K562 (cell line): ENCODE measurements around the gene CDC14A. TPM values are rescaled to one million over a fixed set of nuclear protein-coding genes. Genes with fewer than 3 reads are reported as not detected.

Experiments
- ATAC-seq: fragments of 200-7000 bp; cut with Tn5 transposase; 3 replicates; pipeline ENCODE4 v1.9.1; 2020; ENCODE audit warnings: moderate library complexity
- BruUV-seq: library from RNA; stranded (reverse); fragments of 400-500 nt; replicated peaks from 2 replicates; lab custom pipeline; 2021; lab: Mats Ljungman, UMichigan
- CTCF ChIA-PET: fragments of 300-600 bp; formaldehyde crosslinking; extraction: SDS; loops from one replicate; lab custom pipeline; 2021; ENCODE audit warnings: low intra/inter-chr PET ratio; lab: Yijun Ruan, JAX
- POLR2A ChIA-PET: fragments of 300-600, 350-650 bp; sonication (Branson Sonifier 250); formaldehyde crosslinking; extraction: SDS; loops from one replicate; lab custom pipeline; 2021; ENCODE audit warnings: antibody characterized with exemption, inconsistent platforms; lab: Yijun Ruan, JAX
- DNase-seq, 4 experiments: peaks; one replicate each; pipeline versions ENCODE4 v3.0.0 to v3.0.0-alpha.2; 2011 to 2018; ENCODE audit warnings: low spot score in 3 of 4, mixed read lengths in 3 of 4; ENCODE audit errors: extremely low read depth in 1 of 4
- FAIRE-seq: peaks from 2 replicates; lab custom pipeline; 2011; peaks lifted over from hg19 to GRCh38; lab: Jason Lieb, UNC
- H2AFZ ChIP-seq: 2 replicates; pipeline ENCODE4 v1.6.0; 2011; ENCODE audit warnings: low read depth, low read length, control low read depth, inconsistent platforms
- H3K27ac ChIP-seq: fragments of 200-600 bp; 3 replicates; pipeline ENCODE4 v1.8.0; 2011; ENCODE audit warnings: low read depth, mild to moderate bottlenecking, control low read depth, inconsistent platforms, low read length, moderate library complexity, mixed read lengths; ENCODE audit errors: extremely low read depth
- H3K27me3 ChIP-seq, 2 experiments: fragments of 300-600 bp in 1 of 2; 2 replicates in 1 of 2; 3 replicates in 1 of 2; pipeline versions ENCODE4 v1.6.0 to v1.8.0; 2011; ENCODE audit warnings: inconsistent platforms in 2 of 2, low read length in 2 of 2, mild to moderate bottlenecking in 1 of 2, mixed read lengths in 1 of 2, moderate library complexity in 1 of 2; ENCODE audit not compliant: control insufficient read depth in 2 of 2, insufficient read depth in 2 of 2
- H3K36me3 ChIP-seq: fragments of 300-600 bp; 3 replicates; pipeline ENCODE4 v1.8.0; 2011; ENCODE audit warnings: mild to moderate bottlenecking, low read length, inconsistent platforms; ENCODE audit not compliant: control insufficient read depth, insufficient read depth
- H3K4me1 ChIP-seq, 2 experiments: fragments of 200-600 bp in 1 of 2; replicated peaks in 1 of 2; 2 replicates in 1 of 2; 3 replicates in 1 of 2; pipeline versions ENCODE4 v1.5.1 to v1.8.0; 2011; ENCODE audit warnings: inconsistent platforms in 2 of 2, low read length in 2 of 2, mild to moderate bottlenecking in 1 of 2, mixed read lengths in 1 of 2, moderate library complexity in 1 of 2; ENCODE audit not compliant: control insufficient read depth in 2 of 2, insufficient read depth in 2 of 2
- H3K4me2 ChIP-seq: 2 replicates; pipeline ENCODE4 v1.6.1; 2011; ENCODE audit warnings: low read length, control low read depth, inconsistent platforms, mixed read lengths; ENCODE audit not compliant: insufficient read depth
- H3K4me3 ChIP-seq: fragments of 200-600 bp; sonication (generic), shearing (Covaris generic); 2 replicates; pipeline ENCODE4 v1.5.1; 2016; ENCODE audit warnings: control low read depth, inconsistent platforms
- H3K79me2 ChIP-seq: fragments of 200-600 bp; 3 replicates; pipeline ENCODE4 v1.8.0; 2011; ENCODE audit warnings: low read length, inconsistent platforms; ENCODE audit not compliant: control insufficient read depth, insufficient read depth
- H3K9ac ChIP-seq, 2 experiments: 2 replicates each; pipeline versions ENCODE4 v1.6.0 to v1.6.1; 2011; ENCODE audit warnings: low read depth in 2 of 2, low read length in 2 of 2, control low read depth in 1 of 2, inconsistent platforms in 1 of 2, mild to moderate bottlenecking in 1 of 2, mixed read lengths in 1 of 2; ENCODE audit not compliant: insufficient read depth in 1 of 2
- H3K9me1 ChIP-seq: one replicate; pipeline ENCODE4 v1.6.0; 2011; ENCODE audit warnings: inconsistent platforms, mild to moderate bottlenecking, low read length, moderate library complexity; ENCODE audit not compliant: control insufficient read depth, insufficient read depth
- H3K9me3 ChIP-seq: replicated peaks from 2 replicates; pipeline ENCODE4 v1.5.1; 2011; ENCODE audit warnings: low read depth, low read length, inconsistent platforms; ENCODE audit not compliant: control insufficient read depth, insufficient read depth
- H4K20me1 ChIP-seq: replicated peaks from 2 replicates; pipeline ENCODE4 v1.6.1; 2011; ENCODE audit warnings: low read length, inconsistent platforms, mixed read lengths; ENCODE audit not compliant: control insufficient read depth, insufficient read depth
- BRF1 ChIP-seq: IDR thresholded peaks from 3 replicates; pipeline ENCODE4 v1.6.1; 2011; ENCODE audit warnings: borderline replicate concordance, mild to moderate bottlenecking; ENCODE audit not compliant: insufficient read length; ENCODE audit errors: extremely low read depth
- CHD1 ChIP-seq: fragments of 200-600 bp; sonication (generic); IDR thresholded peaks from one replicate; pipeline ENCODE4 v1.6.1; 2012; ENCODE audit warnings: mild to moderate bottlenecking, moderate library complexity, low read length, inconsistent platforms
- COPS2 ChIP-seq: fragments of 450-650 bp; conservative IDR thresholded peaks from 2 replicates; pipeline ENCODE4 v1.6.1; 2016; ENCODE audit warnings: mild to moderate bottlenecking, moderate library complexity
- EHMT2 ChIP-seq: fragments of 450-650 bp; IDR thresholded peaks from 2 replicates; pipeline ENCODE4 v1.6.1; 2018; ENCODE audit warnings: antibody characterized with exemption
- ELF2 ChIP-seq: fragments of 250-450 bp; sonication (Bioruptor Pico); IDR thresholded peaks from 2 replicates; pipeline ENCODE4 v1.5.0; 2021; ENCODE audit warnings: mild to moderate bottlenecking
- FOSL1 ChIP-seq: fragments of 200-800 bp; sonication (Bioruptor generic); conservative IDR thresholded peaks from 2 replicates; pipeline ENCODE4 v1.6.1; 2016; ENCODE audit warnings: missing genetic modification characterization, missing compliant biosample characterization
- GABPB1 ChIP-seq: sonication (generic); formaldehyde crosslinking; IDR thresholded peaks from 2 replicates; pipeline ENCODE4 v1.8.0; 2022; ENCODE audit warnings: mild to moderate bottlenecking, missing genetic modification reagents
- GABPB2 ChIP-seq: fragments of 250-450 bp; sonication (Bioruptor Pico); conservative IDR thresholded peaks from 2 replicates; pipeline ENCODE4 v1.5.1; 2021; ENCODE audit warnings: mild to moderate bottlenecking
- KDM2B ChIP-seq: fragments of 250-450 bp; sonication (Bioruptor Pico); IDR thresholded peaks from 2 replicates; pipeline ENCODE4 v1.8.0; 2021; ENCODE audit warnings: mild to moderate bottlenecking, moderate library complexity
- MAFF ChIP-seq: IDR thresholded peaks from 2 replicates; pipeline ENCODE4 v1.6.1; 2012; ENCODE audit warnings: low read length, improper control_type of control experiment
- MBD2 ChIP-seq: sonication (generic); IDR thresholded peaks from 2 replicates; pipeline ENCODE4 v1.6.1; 2016; ENCODE audit warnings: low read depth, borderline replicate concordance
- MNT ChIP-seq, 2 experiments: fragments of 450-650 bp; conservative IDR thresholded peaks; 2 replicates each; pipeline ENCODE4 v1.6.1; 2017; ENCODE audit warnings: mild to moderate bottlenecking in 2 of 2, moderate library complexity in 2 of 2
- MYBL2 ChIP-seq, 2 experiments: fragments of 450-650 bp in 1 of 2; sonication (generic) in 1 of 2; formaldehyde crosslinking in 1 of 2; IDR thresholded peaks; 2 replicates each; pipeline versions ENCODE4 v1.6.1 to v1.8.1; 2017 to 2022; ENCODE audit warnings: borderline replicate concordance in 1 of 2, inconsistent platforms in 1 of 2, low read depth in 1 of 2, mild to moderate bottlenecking in 1 of 2, missing genetic modification reagents in 1 of 2, moderate library complexity in 1 of 2
- SMAD4 ChIP-seq: fragments of 250-450 bp; sonication (Bioruptor Pico); conservative IDR thresholded peaks from 2 replicates; pipeline ENCODE4 v1.8.0; 2021; ENCODE audit warnings: inconsistent platforms, mild to moderate bottlenecking, moderate library complexity
- SREBF2 ChIP-seq: sonication (generic); formaldehyde crosslinking; IDR thresholded peaks from 2 replicates; pipeline ENCODE4 v1.4.0; 2020; ENCODE audit warnings: mild to moderate bottlenecking, missing genetic modification reagents
- TCF15 ChIP-seq: fragments of 250-450 bp; sonication (Bioruptor Pico); IDR thresholded peaks from 2 replicates; pipeline ENCODE4 v1.8.0; 2022; ENCODE audit warnings: moderate library complexity, mild to moderate bottlenecking, inconsistent platforms
- ZEB2 ChIP-seq: fragments of 450-650 bp; IDR thresholded peaks from 2 replicates; pipeline ENCODE4 v1.6.1; 2016
- ZFX ChIP-seq: sonication (generic); formaldehyde crosslinking; IDR thresholded peaks from 2 replicates; pipeline ENCODE4 v1.8.0; 2022; ENCODE audit warnings: mild to moderate bottlenecking, missing genetic modification reagents, moderate library complexity
- ZNF780A ChIP-seq: fragments of 250-450 bp; sonication (Bioruptor Pico); IDR thresholded peaks from 2 replicates; pipeline ENCODE4 v1.5.0; 2021; ENCODE audit warnings: mild to moderate bottlenecking
- ZNF79 ChIP-seq: fragments of 250-450 bp; sonication (Bioruptor Pico); IDR thresholded peaks from 2 replicates; pipeline ENCODE4 v1.4.0; 2020; ENCODE audit warnings: low read depth, mild to moderate bottlenecking, moderate library complexity
- WGBS: fragments of 100-300 bp; shearing (Covaris generic); methylation state at CpG from one replicate; pipeline ENCODE4 v1.1.6; 2016; ENCODE audit warnings: low coverage, mixed read lengths; ENCODE audit not compliant: insufficient coverage; ENCODE audit errors: missing lambda C conversion rate; 5-methylcytosine and 5-hydroxymethylcytosine counted together
- in situ Hi-C: fragments of 300-500 bp; cut with MboI; formaldehyde crosslinking; loops from 4 replicates; pipeline ENCODE4 v1.15.0; 2018; ENCODE audit warnings: inconsistent platforms, mixed read lengths
- intact Hi-C: fragments of 100-400 bp; cut with micrococcal nuclease; formaldehyde crosslinking; loops from 2 replicates; pipeline ENCODE4 v1.14.2; 2022
- polyA plus RNA-seq, 8 experiments: library from polyadenylated mRNA; depleted of rRNA in 4 of 8; stranded (reverse) in 5 of 8; unstranded in 3 of 8; fragments of >200 nt; fragmentation: Nextera tagmentation in 2 of 8; fragmentation: Illumina TruSeq in 1 of 8; extraction: Ambion mirVana in 2 of 8; extraction: Trizol in 1 of 8; gene quantifications; 2 replicates each; pipeline versions ENCODE4 v1.2.1 to v1.2.3, GENCODE V29; 2011 to 2014; ENCODE audit warnings: inconsistent platforms in 1 of 8, missing spikeins in 1 of 8
- total RNA-seq, 7 experiments: library from RNA; depleted of rRNA in 6 of 7; stranded (reverse); fragments of >200 nt in 6 of 7; fragmentation: Illumina TruSeq in 2 of 7; extraction: Trizol in 2 of 7; gene quantifications; 2 replicates each; pipeline versions ENCODE4 v1.2.1 to v1.2.3, GENCODE V29; 2011 to 2021; ENCODE audit warnings: low replicate concordance in 1 of 7

Gene CDC14A
- total and polyA plus RNA-seq, 9 of the 15 experiments (the other 6 are each of a cell fraction or from before 2014, with no cell fraction given), result 17.0 to 74.3 (median 33.4) TPM

- H3K27me3 ChIP-seq, result peaks cover 28 to 36% of the 10 kb centered on the region in 2 experiments
- H3K9me3 ChIP-seq, result no peaks in the 10 kb centered on the region
- 12% methylated on average over 73 of the region's 105 CpGs for WGBS
- ChIA-PET POLR2A (interaction anchor here (0.6 kb wide), 1 partner anchor 31 kb away, joined by 3 read pairs; no protein-coding TSS in a partner anchor), CTCF (no interaction called here)
- H3K9ac ChIP-seq, result no peak overlapping the region
- DNase-seq (no peak), FAIRE-seq (no peak)
- intact Hi-C loops, result no loop called here
- H3K4me1 ChIP-seq, result peaks cover 0 to 15% of the 10 kb centered on the region in 2 experiments; a peak in 2 of 5 replicates
- no peaks in the 10 kb centered on the region for H4K20me1 ChIP-seq
- H3K36me3 ChIP-seq, result no peaks in the 10 kb centered on the region
- TF ChIP-seq MYBL2 (IDR thresholded peaks at IDR 0.05; ENCODE audit: low read depth), result no peak
- TF ChIP-seq MYBL2 (CRISPR knock-in tag; IDR thresholded peaks at IDR 0.05; ENCODE audit: borderline replicate concordance), result no peak
- TF ChIP-seq MAFF, result no peak
- no peak for TF ChIP-seq ZNF780A (CRISPR knock-in tag)
- no peak for TF ChIP-seq EHMT2
- no peak for TF ChIP-seq MNT (conservative IDR thresholded peaks at IDR 0.05)
- TF ChIP-seq COPS2, result no peak
- TF ChIP-seq ELF2 (CRISPR knock-in tag), result no peak
- no peak for TF ChIP-seq FOSL1
- TF ChIP-seq MBD2, result no peak
- TF ChIP-seq KDM2B, result no peak
- no peak for TF ChIP-seq ZFX (CRISPR knock-in tag)
- no peak for TF ChIP-seq GABPB2 (CRISPR knock-in tag)
- no peak for TF ChIP-seq ZNF79
- TF ChIP-seq SMAD4 (CRISPR knock-in tag), result no peak
- no peak for TF ChIP-seq ZEB2
- no peak for TF ChIP-seq BRF1
- no peak for TF ChIP-seq TCF15 (CRISPR knock-in tag)
- no peak for TF ChIP-seq CHD1
- TF ChIP-seq GABPB1 (CRISPR knock-in tag), result no peak
- TF ChIP-seq SREBF2 (CRISPR knock-in tag), result no peak
- TF ChIP-seq, all 486 proteins: peak for 0
- no peak overlapping the region for H3K4me3 ChIP-seq
- H3K9me1 ChIP-seq, result no peaks in the 10 kb centered on the region
- no peak overlapping the region for H3K4me2 ChIP-seq
- in situ Hi-C loops, result no loop called here
- no peak; the same call in 2 of the 3 replicates for ATAC-seq
- no peaks in the 10 kb centered on the region for H3K79me2 ChIP-seq
- no peak overlapping the region for H3K27ac ChIP-seq
- H2AFZ ChIP-seq, result no peak overlapping the region
- BruUV-seq, result no TSS peak
Measured at GRCh38 chr1:100538913-100539835, 186.9 kb downstream of the CDC14A start.
